C4-2B (cell line): ENCODE data around the gene KRT33B.
"Not testable (repeated sequence)": the region's sequence is repeated elsewhere in the genome, so short reads cannot be mapped to it uniquely, and the experiment has no call there.

Source experiments
- H3K27ac ChIP-seq: fragments of 450-650 bp; 2 replicates; pipeline ENCODE4 v1.5.1; 2017
- ZFX ChIP-seq: fragments of 450-650 bp; IDR thresholded peaks from 2 replicates; pipeline ENCODE4 v1.6.1; 2017
- TF ChIP-seq, protein P1 (sequence below): fragments of 450-650 bp; conservative IDR thresholded peaks from 2 replicates; pipeline ENCODE4 v1.5.1; 2017; ENCODE audit warnings: mild to moderate bottlenecking

Gene KRT33B

DNA sequence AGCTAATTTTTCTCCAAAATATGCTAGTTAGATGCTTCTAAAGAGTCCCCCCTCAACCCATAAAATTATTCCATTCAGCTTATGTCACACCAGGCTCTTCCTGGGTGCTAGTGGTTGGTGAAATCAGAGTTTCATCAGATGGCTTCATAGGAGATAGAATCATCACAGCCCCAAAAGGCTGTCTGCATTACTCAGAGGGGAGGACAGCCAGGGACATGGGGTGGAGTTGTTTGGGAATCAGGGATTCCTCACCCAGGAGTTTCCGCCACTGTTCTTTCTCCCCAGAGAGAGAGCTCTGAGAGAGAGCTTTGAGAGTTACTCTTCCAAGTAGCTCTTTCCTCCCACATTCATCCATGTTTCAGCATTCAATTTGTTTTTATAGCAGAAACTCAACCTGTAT lies 12.8 kb upstream of the KRT33B start:
- no peak overlapping the region for H3K27ac ChIP-seq
- TF ChIP-seq, protein P1, sequence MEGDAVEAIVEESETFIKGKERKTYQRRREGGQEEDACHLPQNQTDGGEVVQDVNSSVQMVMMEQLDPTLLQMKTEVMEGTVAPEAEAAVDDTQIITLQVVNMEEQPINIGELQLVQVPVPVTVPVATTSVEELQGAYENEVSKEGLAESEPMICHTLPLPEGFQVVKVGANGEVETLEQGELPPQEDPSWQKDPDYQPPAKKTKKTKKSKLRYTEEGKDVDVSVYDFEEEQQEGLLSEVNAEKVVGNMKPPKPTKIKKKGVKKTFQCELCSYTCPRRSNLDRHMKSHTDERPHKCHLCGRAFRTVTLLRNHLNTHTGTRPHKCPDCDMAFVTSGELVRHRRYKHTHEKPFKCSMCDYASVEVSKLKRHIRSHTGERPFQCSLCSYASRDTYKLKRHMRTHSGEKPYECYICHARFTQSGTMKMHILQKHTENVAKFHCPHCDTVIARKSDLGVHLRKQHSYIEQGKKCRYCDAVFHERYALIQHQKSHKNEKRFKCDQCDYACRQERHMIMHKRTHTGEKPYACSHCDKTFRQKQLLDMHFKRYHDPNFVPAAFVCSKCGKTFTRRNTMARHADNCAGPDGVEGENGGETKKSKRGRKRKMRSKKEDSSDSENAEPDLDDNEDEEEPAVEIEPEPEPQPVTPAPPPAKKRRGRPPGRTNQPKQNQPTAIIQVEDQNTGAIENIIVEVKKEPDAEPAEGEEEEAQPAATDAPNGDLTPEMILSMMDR: no peak
- no peak for TF ChIP-seq ZFX

DNA sequence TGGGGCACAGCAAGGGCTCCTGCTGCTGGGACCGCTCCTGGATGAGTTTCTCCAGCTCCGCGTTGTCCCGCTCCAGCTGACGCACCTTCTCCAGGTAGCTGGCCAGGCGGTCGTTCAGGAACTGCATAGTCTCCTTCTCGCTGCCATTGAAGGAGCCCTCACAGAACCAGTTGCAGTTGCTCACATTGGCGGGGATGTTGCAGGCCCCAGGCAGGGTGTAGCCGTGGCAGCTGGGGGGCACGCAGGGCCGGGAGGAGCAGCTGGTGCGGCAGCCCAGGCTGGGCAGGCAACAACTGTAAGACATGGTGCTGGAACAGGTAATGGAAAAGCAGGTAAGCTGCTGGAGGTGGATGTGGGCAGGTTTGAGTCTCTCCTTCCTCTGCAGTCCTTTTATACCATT lies 12.3 kb upstream of the KRT33B start, which contains the start of gene KRT34:
TSS of gene KRT34 (minus strand) at position 364 of the 400 bp plus-strand sequence. CDS start at position 304, 60 bp downstream.
- H3K27ac ChIP-seq: not testable (repeated sequence)

GRCh38 chr17:41380091-41380490 lies 10.5 kb upstream of the KRT33B start:
- H3K27ac ChIP-seq: not testable (repeated sequence)

DNA sequence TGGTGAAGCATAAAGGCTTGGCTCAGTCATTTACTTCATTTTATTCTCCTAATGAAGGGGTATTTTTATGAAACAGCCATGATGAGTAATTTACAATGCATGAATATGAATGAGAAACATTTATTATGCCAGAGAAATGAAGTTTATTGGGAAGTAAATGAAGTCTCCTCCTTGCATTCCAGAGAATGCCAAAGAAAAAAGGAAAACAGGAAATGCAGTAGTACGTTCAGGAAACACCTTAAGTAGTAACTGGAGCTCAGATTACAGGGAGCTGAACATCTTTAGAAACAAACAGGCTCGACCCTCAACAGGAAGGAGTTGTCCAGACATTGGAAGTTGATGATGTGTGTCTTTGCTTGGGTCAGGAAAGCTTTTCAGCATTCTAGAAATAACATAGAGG lies 7.9 kb upstream of the KRT33B start:
- no peak overlapping the region for H3K27ac ChIP-seq
- TF ChIP-seq ZFX: no peak
- TF ChIP-seq, protein P1: no peak

DNA sequence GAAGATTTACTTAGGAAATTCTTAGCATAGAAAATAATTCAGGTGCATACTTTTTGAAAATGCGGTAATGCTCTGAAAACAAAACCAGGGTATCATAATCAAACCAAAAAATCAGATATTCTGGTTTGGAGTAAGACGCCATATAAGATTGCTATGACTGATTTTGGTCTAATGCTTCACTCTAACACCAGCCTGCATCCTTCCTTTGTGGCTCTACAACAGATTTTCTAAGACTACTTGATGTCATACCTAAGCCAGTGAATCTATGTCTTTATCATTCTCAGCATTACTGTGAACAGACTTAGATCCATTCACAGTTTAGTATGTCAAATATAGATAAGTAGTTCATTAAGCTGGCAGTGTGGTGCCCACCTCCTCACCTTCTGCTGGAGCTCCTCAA lies 590 bp downstream of the KRT33B start:
- no peak overlapping the region for H3K27ac ChIP-seq
- TF ChIP-seq, protein P1: no peak
- TF ChIP-seq ZFX: no peak

GRCh38 chr17:41367426-41368075 lies 2.1 kb downstream of the KRT33B start:
- TF ChIP-seq ZFX: no peak
- TF ChIP-seq, protein P1: no peak
- no peak overlapping the region for H3K27ac ChIP-seq

- H3K27ac ChIP-seq: no peak overlapping the region
- TF ChIP-seq, protein P1: no peak
- TF ChIP-seq ZFX: no peak
Observed at GRCh38 chr17:41366070-41366469, 3.5 kb downstream of the KRT33B start.

DNA sequence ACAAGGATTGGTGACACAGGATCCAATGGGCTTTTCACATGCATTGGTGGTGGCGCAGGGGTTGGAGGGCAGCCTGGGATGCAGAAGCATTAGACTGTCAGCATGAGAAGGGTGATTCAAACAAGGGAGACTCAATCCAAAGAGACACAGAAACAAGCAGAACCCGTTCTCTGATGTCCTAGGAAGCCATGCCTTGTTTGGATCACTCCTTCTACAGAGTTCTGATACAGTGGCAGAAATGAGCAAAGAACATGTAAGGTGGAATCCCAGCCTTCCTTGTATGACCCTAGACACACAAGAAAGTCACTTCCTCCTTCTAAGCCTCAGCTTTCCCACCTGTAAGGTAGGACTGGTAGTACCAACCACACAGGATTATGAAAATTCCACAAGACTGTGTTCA lies 5.7 kb downstream of the KRT33B start:
- H3K27ac ChIP-seq: no peak overlapping the region
- TF ChIP-seq ZFX: no peak
- TF ChIP-seq, protein P1: no peak
